HG03139 (cell line): ENCODE data around the gene RASL10A.

Experiments
- ATAC-seq: cut with Tn5 transposase; IDR thresholded peaks from one replicate; pipeline ENCODE4 v1.9.1; 2021; ENCODE audit not compliant: unreplicated experiment

RASL10A gene

DNA sequence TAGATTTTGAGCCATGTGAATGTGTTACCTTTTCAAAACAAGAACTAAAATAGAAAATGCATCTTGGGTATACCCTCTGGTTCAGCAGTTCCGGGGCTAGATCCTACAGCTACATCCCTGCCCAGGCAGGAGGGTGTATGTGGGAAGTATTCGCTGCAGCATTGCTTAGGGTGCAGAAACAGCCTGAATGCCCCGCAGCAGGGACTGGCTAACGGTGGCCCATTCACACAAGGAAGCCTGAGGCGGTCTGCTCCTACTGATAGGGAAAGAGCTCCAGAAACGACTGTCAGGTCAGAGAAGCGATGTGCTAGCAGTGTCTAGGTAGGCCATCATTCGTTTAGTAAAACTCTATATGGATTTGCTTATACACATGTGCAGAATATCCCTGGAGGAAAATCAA lies 9.9 kb upstream of the RASL10A start:
- ATAC-seq: no peak

DNA sequence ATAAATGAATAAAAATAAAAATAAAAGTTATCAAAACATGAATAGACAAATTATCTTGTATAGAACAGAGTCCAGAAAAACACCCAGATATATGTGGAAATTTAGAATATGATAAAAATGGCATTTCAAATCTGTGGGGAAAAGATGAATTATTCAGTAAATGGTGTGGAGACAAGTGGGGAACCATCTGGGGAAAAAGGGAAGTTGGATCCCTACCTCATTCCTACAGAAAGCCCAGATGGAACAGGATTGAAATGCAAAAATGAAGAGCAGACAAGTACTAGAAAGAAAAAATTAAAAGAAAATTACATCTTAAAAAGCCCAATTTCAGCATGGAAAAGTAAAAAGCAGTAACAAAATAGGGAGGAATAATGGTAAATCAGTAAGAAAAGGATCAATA lies 8.1 kb upstream of the RASL10A start:
- ATAC-seq: no peak

DNA sequence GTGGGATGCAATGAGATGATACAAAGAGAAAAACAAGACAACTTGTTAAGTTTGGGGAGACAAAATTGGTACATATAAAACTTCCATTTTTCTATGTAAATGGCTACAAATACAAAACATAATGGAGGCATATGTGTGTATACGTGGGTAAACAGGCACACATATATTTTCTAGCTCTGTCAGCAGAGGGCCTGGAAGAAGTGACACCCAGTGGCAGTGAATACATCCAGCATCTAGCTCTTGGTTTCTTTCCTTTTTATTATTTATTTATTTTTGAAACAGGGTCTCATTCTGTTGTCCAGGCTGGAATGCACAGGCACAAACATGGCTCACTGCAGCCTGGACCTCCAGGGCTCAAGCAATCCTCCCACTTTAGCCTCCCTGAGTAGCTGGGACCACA lies 5.0 kb upstream of the RASL10A start:
- no peak for ATAC-seq

DNA sequence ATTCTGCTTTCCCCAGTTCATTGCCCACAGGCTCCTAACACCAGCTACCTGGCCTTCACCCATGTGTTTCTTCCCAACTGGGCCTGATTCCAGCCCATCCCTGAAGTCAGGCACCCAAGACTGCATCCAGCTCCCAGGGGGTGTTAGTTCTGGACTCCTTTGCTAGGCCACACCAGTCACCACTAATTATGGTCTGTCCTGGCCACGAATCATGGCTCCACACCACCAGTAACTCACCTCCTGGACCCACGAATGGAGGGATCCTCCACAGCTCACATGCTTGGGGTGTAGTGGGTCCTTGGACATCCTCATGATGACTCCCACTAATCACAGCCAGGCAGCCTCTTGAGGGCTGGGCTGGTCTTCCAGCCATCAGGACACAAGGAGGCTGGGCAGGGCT lies 3.6 kb upstream of the RASL10A start:
- ATAC-seq: no peak

DNA sequence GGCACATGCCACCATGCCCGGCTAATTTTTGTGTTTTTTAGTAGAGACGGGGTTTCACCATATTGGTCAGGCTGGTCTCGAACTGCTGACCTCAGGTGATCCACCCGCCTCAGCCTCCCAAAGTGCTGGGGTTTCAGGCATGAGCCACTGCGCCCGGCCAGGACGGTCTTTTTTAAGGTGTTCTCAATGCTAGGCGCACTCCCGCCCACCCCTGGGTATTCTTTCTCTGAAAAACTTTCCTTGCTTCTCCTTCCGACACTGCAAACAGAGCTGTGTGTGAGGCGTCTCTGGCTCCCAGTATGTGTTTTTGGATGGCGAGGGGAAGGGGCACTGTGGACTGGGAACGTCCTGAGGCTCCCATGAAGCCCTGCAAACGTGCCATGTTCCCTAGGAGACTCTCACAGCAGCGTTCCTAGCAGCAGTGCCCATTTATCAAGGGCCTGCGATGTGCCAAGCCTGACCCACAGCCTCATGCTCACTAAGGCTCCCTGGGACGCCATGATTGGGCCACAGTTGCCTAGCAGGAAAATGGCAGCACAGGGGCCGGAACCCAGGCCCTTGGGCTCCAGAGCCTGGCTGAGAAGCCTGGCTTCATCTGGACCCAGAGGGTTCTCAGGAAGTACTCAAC lies 2.4 kb upstream of the RASL10A start:
- no peak for ATAC-seq

DNA sequence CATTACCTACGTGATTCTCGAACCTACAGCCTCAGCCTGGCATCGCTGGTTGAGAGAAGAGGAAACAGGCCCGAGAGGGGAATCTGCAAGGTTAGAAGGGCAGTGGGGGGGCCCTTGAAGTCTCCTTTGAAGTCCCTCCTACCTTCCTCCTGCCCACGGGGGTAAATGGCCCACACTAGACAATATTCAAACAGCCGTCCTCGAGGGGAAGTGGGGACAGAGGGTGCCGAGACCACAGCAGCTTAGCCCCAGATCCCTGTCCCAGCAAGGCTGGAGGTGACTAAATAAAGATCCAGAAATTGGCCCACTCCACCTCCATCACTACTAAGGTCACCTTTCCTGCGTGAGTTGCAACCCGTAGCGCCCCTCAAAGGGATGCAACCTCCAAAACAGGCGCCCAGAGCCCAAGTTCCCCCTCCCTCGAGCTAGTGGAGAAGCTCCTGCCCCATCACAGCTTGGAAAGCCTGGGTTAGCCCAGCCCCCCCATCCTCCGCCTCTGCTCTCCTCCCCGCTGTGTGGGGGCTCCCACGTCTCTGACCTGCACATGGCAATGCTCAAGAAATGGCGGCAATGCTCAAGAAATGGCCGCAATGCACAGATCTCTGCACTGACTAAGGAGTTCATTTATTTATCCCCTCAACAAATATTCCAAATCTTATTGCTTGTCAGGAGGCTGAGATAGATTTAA lies 788 bp upstream of the RASL10A start:
- no peak for ATAC-seq

DNA sequence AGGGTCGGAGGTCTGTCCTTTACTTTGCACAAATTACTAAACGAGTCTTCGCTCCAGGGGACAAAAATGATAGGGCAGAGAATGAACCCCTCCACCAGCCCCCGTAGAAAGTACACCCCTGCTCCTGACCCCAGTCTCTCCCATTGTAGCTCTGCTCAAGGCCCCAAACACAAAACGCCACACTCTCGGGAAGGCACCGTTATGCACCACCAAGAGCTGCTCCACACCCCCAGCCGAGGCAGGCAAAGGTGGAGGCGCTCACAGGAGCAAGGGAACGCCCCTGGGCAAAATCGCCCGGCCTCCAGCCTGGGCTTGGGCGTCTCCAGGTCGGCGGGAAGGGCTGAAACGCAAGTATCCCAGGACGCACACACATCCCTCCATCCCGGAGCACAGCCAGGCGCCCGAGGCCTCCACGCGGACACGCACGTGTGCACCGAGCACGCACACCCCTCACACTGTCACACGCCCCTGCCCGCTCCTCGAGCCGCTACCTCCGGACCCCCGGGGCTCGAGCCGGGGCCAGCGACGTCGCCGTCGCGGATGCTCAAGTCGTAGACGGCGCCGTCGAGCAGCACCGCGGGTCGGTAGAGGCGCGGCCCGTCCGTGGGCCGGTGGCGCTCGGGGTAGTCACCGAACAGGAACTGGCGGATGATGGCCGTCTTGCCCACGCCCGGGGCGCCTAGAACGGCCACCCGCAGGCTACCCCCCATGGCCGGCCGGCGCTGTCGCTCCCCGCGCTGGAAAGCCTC lies 786 bp downstream of the RASL10A start:
- ATAC-seq: no peak

DNA sequence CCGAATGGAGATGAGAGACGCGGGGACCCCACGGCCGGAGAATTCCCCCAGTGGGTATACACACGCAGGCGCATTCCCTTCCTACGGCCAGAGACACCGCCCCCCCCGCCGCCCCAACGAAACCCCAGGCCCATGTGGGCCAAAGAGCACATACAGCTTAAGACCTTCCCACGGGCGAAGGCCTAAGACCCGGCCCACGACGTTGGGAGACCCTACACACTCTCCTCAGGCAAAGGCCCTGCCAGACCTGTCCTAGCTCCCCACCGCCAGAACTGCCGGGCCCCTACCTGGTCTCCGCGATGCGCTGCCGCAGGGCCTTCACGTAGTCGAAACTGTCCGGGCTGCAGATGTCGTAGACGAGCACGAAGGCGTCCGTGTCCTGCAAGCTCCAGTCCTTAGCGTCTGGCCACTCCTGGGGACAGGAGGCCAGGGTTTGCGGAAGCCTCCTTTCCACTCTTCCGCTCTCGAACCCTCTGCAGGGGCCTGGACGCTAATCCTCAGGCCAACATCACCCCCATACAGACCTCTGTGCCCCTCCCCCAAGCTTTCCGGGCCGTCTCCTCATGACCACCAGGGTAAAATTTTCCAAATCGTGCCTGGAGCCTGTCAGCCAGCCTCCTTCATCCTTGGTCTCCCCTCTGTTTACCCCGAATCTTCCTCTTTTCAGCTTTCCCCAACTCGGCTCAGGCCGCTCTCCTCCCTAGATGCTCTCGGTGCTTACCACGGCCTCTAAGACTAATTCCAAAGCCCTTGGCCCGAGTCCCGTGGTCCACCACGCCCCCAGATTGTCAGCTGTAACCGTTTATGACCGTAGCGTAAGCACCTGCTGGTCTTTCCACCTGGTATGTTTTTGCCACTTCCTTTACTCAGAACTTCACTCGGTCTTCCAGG lies 1.7 kb downstream of the RASL10A start:
- ATAC-seq: no peak

DNA sequence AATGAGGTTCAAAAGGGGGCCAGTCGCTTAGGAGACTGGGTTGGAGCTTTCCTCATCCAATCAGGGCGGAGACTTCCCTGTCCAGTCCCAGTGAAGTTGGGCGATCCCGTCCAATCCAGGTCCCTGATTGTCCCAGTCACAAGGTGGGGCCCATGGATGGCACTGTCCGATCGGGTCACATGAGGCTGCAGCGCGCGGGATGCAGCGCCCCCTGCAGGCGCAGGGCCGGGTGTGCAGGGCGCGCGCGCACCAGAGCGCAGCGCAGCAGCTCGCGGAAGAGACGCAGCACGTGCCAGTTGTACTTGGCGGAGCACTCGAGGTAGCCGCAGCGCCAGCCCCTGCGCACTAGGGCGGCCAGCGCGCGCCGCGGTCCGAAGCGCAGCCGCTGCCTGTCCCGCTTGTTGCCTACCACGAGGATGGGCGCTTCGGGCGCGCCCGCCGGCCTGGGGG lies 2.3 kb downstream of the RASL10A start:
- ATAC-seq: no peak

DNA sequence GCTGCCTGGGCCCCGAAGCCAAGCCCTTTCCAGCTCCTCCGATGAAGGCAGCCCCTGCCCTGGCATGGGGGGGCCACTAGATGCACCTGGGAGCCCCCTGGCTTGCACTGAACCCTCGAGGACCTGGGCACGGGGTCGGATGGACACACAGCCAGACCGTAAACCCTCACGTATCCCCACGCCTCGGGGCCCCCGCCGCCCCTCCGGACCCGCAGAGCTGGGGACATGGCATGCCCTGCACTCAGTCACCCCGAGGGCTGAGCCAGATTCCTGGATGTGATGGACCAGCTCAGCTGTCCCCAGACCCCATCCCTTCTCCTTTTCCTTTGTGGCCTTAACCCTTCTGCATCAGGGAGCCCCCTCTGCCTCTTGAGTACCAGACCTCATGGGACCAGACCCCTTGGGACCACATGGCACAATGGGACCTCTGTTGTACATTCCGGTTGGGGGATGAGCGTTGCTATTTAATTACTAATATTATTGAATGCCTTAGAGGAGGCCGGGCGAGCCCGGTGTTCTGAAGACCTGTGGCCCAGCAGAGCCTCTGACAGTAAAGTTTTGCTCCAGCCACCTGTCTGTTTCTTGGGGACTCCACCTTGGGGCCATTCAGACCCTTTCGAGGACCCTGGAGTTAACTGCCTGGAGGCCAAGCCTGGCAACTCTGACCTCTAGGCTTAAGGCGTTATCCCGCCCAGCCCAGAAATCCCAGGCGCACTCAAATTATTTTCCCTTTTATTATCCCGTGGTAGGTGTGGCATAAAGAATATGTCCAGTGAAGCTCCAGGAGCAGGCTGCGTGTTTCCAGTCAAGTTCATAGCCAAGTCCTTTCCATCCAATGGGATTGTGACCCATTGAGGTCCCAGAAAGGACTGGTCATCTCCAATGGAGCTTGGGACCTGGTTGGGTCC lies 3.0 kb downstream of the RASL10A start:
- ATAC-seq: no peak

DNA sequence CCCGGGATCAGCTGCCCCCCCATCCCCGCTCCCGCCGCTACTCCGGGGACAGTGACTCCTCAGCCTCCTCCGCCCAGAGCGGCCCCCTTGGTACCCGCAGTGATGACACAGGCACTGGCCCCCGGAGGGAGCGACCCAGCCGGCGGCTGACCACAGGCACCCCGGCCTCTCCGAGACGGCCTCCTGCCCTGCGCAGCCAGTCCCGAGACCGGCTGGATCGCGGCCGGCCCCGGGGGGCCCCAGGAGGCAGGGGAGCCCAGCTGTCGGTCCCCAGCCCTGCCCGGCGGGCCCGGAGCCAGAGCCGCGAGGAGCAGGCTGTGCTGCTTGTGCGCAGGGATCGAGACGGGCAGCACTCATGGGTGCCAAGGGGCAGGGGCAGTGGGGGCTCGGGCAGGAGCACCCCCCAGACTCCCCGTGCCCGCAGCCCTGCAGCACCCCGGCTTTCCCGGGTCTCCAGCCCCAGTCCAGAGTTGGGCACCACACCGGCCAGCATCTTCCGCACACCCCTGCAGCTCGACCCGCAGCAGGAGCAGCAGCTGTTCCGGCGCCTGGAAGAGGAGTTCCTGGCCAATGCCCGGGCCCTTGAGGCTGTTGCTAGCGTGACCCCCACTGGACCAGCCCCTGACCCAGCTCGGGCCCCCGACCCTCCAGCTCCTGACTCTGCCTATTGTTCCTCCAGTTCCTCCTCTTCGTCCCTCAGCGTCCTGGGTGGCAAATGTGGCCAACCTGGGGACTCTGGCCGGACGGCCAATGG lies 3.9 kb downstream of the RASL10A start:
- no peak for ATAC-seq

DNA sequence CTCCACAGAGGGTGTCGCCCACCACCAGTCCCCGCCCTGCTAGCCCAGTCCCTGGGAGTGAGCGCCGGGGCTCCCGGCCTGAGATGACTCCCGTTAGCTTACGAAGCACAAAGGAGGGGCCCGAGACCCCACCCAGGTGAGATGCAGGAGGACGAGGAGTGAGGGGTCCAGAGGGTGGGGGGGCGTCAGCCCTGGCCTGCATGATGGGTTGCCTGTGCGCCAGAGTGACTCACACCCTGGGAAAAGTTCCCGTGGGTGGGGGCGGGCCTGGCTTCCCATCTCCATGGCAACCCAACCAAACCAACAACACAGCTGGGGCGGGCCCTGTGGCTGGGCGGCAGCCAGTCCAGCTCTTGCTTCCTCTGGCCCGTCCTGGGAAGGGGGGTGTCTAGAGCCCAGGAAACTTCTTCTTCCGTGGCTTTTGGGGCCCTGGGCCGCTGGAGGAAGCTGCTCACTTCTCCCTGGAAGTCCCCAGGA lies 4.6 kb downstream of the RASL10A start:
- ATAC-seq: no peak

DNA sequence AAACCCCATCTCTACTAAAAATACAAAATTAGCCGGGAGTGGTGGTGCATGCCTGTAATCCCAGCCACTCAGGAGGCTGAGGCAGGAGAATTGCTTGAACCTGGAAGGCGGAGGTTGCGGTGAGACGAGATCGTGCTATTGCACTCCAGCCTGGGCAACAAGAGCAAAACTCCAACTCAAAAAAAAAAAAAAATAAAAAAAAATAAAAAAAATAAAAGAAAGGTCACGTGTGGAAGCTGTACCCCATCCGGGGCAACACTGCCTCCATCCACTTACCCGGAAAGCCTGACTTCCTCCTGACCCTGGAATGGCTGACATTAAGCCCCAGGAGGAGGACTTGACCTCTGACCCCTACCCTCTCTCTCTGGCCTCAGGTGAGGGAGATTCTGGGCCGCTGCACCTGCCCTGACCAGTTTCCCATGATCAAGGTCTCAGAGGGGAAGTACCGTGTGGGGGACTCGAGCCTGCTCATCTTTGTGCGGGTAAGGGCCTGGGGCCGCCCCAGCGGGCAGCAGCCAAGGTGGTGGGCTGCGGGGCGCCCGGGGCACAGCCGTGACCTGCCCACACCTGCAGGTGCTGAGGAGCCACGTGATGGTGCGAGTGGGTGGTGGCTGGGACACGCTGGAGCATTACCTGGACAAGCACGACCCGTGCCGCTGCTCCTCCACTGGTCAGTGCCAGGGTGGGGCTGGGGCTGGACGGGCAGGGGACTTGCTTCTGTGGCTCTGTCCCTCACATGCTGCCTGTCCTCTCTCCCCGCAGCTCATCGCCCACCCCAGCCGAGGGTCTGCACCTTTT lies 5.2 kb downstream of the RASL10A start:
- no peak for ATAC-seq

DNA sequence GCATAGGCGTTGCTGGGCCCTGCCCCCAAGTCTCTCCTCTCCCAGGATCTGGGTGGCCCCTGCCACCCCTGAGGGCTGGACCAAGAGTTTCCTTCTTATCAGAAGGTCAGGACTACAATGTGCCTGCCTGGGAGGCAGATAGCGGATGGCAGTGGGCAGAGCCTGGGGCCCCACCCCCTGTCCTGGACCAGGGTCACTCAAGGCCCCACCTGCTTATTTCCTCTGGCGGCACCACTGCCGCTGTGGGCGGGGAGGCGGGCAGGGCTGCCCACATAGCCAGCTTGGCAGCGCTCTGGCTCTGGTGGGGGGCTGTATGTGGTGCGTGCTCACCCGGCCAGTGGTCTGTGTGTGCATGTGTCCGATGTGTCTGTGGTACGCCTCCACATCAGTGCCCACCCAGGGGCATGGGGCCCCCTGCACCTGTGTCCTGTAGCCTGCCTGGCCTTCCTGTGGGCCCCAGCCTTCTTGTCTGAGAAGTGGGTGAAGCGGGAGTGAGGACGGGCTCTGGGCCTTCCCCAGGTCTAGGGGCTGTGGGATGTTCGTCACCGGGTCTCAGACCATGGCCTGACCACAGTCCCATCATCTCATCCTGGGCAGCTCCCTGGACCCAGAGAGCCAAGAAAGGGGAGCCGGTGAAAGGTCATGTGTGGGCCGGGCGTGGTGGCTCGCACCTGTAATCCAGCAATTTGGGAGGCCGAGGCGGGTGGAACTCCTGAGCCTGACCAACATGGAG lies 6.0 kb downstream of the RASL10A start:
- no peak for ATAC-seq

DNA sequence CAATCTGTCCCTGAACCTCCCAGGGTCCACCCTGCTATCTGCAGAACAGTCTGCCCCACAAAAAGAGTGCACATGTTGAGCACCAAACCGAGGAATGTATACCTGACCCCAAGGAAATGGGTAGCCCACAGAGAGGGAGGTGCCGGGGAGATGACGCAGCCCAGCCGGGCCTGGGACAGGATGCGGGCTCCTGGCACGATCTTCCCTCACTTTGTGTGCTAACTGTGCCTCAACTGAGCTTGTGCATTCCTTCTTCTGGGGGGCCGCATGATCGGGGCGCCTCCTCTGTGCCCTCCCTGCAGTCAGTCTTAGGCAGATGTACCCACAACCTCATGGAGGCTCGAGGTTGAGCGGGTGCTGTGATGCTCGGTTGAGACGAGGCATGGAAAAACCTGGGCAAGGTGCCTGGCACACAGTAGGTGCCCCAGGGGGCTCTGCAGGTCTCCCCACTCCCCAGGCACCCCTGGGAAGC lies 6.7 kb downstream of the RASL10A start:
- ATAC-seq: no peak

DNA sequence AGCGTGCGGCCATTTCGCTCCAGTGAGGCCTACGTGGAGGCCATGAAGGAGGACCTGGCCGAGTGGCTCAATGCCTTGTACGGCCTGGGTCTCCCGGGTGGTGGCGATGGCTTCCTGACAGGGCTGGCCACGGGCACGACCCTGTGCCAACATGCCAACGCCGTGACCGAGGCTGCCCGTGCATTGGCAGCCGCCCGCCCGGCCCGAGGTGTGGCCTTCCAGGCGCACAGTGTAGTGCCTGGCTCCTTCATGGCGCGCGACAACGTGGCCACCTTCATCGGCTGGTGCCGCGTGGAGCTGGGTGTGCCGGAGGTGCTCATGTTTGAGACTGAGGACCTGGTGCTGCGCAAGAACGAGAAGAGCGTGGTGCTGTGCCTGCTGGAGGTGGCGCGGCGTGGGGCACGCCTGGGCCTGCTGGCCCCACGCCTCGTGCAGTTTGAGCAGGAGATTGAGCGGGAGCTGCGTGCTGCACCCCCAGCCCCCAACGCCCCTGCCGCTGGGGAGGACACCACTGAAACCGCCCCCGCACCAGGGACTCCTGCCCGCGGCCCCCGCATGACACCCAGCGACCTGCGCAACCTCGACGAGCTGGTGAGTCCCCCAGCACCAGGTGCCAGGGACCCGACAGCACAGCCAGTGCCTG lies 7.2 kb downstream of the RASL10A start:
- ATAC-seq: no peak

DNA sequence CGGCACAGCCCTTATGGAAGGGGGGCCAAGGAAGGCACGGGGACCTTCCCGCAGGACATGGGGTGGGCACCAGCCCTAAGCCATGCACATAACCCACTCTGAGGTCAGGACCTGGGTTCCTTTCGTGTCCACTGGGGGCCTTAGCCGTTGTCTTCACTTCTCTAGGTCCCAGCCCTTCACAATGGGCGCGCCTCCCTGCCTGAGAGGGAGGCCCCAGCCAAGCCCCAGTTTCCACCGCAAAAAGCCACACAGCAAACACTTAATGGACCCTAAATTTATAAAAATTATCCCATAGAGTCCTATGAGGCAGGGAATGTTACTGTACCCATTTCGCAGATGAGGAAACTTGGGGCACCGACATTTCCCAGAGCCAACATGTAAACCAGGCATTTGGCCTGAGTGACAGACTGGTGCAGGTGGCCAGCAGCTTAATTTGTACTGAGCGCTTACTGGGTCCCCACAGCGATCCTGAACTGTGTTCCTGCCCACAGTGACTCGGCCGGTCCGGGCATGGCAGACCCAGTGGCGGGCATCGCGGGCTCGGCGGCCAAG lies 7.8 kb downstream of the RASL10A start:
- no peak for ATAC-seq
